Lower leg skin (tissue), 4 donors: ENCODE results near the gene ADGRD1. TPM values are rescaled to one million over a fixed set of nuclear protein-coding genes. Genes with fewer than 3 reads are reported as not detected.

Experiments
- DNase-seq, 2 donors: peaks; one replicate each; pipeline ENCODE4 v3.0.0-alpha.2; 2019; ENCODE audit warnings: low spot score in 2 of 2
- H3K4me3 ChIP-seq: fragments of 200-600 bp; sonication (generic); 2 replicates; pipeline ENCODE4 v1.5.1; 2017; ENCODE audit warnings: mild to moderate bottlenecking, low read depth; ENCODE audit not compliant: poor library complexity, severe bottlenecking
- POLR2A ChIP-seq, 2 donors: fragments of 450-650 bp; IDR thresholded peaks; one replicate each; pipeline ENCODE4 v1.6.1; 2016 to 2017; ENCODE audit warnings: antibody characterized with exemption in 2 of 2, mild to moderate bottlenecking in 1 of 2, moderate library complexity in 1 of 2
- WGBS, 2 donors: methylation state at CpG; one replicate each; pipeline ENCODE4 v1.1.5; 2018; 5-methylcytosine and 5-hydroxymethylcytosine counted together
- intact Hi-C: fragments of 100-400 bp; cut with DNase I; formaldehyde crosslinking; loops from one replicate; pipeline ENCODE4 v1.15.0; 2023; ENCODE audit warnings: low total_unique reads
- total RNA-seq, 4 donors: library from RNA; depleted of rRNA; stranded (reverse); fragments of >200 nt; gene quantifications; one replicate each; pipeline ENCODE4 v1.1.0, GENCODE V29; 2016
- TF ChIP-seq, protein P1 (sequence below), 3 donors: fragments of 450-650 bp; IDR thresholded peaks; one replicate each; pipeline ENCODE4 v1.5.1; 2016; ENCODE audit warnings: antibody characterized with exemption in 3 of 3, mild to moderate bottlenecking in 3 of 3, moderate library complexity in 2 of 3

ADGRD1 gene
- total RNA-seq, 4 donors from 2014 or later: 8.3 to 11.6 (median 8.9) TPM

DNA sequence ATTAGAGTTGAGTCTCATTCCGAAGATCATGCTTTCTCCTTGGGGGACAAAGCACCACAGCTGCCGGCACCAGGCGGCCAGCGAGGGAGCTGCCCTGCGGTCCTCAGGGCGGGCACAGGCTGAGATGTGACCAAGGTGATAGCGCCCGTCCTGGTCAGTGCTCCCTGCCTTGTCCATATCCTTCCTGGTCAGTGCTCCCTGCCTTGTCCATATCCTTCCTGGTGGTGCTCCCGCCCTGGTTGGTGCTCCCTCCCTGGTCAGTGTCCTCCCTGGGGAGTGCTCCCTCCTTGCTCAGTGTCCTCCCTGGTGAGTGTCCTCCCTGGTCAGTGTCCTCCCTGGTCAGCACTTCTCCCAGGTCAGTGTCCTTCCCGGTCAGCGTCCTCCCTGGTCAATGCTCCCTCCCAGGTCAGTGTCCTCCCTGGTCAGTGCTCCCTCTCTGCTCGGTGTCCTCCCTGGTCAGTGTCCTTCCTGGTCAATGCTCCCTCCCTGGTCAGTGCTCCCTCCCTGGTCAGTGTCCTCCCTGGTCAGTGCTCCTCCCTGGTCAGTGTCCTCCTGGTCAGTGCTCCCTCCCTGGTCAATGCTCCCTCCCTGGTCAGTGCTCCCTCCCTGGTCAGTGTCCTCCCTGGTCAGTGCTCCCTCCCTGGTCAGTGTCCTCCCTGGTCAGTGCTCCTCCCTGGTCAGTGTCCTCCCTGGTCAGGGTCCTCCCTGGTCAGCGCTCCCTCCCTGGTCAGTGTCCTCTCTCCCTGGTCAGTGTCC lies 92.2 kb downstream of the ADGRD1 start:
- no peak for DNase-seq
- no peak for TF ChIP-seq POLR2A (IDR thresholded peaks at IDR 0.05)
- TF ChIP-seq, protein P1, sequence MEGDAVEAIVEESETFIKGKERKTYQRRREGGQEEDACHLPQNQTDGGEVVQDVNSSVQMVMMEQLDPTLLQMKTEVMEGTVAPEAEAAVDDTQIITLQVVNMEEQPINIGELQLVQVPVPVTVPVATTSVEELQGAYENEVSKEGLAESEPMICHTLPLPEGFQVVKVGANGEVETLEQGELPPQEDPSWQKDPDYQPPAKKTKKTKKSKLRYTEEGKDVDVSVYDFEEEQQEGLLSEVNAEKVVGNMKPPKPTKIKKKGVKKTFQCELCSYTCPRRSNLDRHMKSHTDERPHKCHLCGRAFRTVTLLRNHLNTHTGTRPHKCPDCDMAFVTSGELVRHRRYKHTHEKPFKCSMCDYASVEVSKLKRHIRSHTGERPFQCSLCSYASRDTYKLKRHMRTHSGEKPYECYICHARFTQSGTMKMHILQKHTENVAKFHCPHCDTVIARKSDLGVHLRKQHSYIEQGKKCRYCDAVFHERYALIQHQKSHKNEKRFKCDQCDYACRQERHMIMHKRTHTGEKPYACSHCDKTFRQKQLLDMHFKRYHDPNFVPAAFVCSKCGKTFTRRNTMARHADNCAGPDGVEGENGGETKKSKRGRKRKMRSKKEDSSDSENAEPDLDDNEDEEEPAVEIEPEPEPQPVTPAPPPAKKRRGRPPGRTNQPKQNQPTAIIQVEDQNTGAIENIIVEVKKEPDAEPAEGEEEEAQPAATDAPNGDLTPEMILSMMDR (IDR thresholded peaks at IDR 0.05): no peak
- no peak overlapping the region for H3K4me3 ChIP-seq
- intact Hi-C loops: no loop called here
- 91 to 95% methylated on average over 13 of the region's 13 CpGs for WGBS, 2 donors

DNA sequence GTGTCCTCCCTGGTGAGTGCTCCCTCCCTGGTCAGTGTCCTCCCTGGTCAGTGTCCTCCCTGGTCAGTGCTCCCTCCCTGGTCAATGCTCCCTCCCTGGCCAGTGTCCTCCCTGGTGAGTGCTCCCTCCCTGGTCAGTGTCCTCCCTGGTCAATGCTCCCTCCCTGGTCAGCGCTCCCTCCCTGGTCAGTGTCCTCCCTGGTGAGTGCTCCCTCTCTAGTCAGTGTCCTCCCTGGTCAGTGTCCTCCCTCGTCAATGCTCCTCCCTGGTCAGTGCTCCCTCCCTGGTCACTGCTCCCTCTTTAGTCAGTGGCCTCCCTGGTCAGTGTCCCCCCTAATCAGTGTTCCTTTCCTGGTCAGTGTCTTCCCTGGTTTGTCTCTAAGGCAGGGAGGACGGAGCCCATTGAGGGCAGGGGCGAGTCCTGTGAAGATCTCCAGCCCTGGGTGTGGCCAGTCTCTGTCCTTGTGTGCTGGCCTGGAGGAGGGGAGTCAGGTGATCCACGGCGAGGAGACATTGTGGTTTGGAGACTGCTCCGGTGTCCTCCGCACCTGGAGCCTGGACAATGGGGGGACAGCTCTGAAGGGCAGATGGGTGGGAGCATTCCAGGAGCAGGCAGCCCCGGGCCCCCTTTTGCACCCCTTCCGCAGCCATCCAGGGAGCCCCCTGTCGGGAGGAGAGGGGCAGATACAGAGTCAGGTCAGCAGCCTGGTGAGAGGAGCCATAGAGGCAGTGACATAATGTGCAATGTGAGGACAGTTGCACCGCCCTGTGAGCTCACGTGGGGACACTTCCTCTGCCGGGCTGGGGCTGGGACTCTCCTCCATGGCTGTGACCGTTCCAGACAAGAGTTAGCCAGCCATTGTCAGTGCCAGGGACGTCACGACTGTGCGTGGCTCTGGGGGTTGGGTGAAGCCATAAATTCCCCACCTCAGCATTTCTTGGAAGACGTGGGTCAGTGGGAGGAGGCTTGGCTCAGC lies 93.4 kb downstream of the ADGRD1 start:
- WGBS, 2 donors: 50 to 53% methylated on average over 15 to 18 of the region's 19 CpGs
- TF ChIP-seq POLR2A (IDR thresholded peaks at IDR 0.05): no peak
- TF ChIP-seq, protein P1 (IDR thresholded peaks at IDR 0.05): no peak
- DNase-seq: peak; percentile 44 to 89

DNA sequence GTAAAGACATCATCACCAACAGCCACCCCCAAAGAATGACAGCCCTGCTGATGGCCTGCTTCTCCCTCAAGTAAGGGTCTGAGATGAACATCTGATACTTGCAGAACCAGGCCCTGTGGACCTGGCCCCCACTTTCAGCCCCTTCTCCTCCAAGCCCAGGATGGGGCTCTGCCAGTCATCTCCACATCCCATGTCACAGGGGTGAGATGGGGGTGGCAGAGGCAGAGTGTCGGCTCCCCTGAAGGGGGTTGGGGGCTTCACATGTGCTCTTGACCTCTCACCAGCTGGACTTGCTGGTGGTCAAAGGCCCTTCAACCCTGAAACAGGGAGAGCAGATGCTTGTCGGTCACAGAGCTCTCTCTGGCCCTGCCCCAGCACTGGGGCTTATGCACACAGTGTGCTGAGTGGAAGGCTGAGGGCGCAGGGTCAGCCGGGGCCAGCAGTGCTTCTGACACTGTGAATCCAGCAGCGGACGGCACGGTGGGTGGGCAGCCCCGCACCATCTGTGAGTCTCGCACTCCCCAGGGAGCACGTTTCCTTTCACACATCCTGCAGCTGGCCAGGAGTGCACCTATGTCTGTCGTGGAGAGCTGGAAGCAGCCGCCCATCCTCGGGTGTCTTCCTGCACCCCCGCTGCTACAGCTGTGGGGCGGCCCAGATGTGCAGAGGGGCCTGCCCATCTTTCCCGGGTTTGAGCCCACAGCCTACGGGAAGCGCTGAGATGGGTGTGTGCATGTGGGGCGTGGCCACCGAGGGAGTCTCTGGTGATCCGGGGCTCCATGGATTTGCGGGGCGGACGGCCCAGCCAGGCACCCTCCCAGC lies 94.3 kb downstream of the ADGRD1 start:
- no peak overlapping the region for H3K4me3 ChIP-seq
- no peak for TF ChIP-seq POLR2A (IDR thresholded peaks at IDR 0.05)
- TF ChIP-seq, protein P1 (IDR thresholded peaks at IDR 0.05): no peak
- intact Hi-C loops: no loop called here
- peak in 1 of 2 donors; percentile 91 for DNase-seq
- 18 to 21% methylated on average over 13 to 16 of the region's 24 CpGs for WGBS, 2 donors

More for the DNA sequence above, 93.4 kb downstream of the ADGRD1 start:
- intact Hi-C loops: no loop called here
- H3K4me3 ChIP-seq: no peak overlapping the region

DNA sequence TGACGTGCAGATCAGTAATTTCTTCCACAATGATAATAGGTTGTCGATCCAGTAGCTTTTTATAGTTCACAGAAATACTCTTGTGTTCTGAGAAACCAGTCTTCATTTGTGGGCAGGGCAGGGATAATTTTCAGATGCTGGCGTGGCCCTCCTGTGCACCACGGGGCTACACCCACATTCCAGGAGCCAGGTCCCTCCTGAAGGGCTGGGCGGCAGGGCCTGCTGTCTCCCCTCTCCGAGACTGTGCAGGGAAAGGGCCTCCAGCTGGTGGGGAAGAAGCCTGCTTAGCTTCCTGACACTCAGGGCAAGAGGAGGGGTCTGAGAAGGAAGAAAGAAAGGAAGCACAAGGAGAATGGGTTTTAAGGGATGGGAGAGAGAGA lies 94.9 kb downstream of the ADGRD1 start:
- DNase-seq: no peak
- TF ChIP-seq POLR2A (IDR thresholded peaks at IDR 0.05): no peak
- TF ChIP-seq, protein P1 (IDR thresholded peaks at IDR 0.05): no peak
- intact Hi-C loops: no loop called here
- no peak overlapping the region for H3K4me3 ChIP-seq
- WGBS, 2 donors: 29 to 38% methylated on average over 6 of the region's 6 CpGs

DNA sequence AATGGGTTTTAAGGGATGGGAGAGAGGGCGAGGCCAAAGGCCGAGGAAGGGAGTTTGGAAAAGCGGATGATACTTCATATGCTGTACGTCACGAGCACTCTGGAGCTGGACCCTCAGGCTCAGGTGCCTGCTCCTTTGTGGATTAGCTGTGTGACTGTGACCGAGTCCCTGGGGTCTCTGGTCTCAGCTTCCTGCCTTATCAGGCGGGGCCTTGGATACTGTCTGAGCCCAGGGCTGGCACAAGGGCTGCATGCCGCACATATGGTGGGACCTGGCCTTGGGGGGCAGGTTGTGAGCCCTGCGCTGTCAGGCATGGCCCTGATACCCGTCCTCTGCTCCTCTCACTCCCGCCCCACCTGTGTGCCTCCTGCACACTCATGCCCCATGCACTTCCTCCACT lies 95.3 kb downstream of the ADGRD1 start:
- intact Hi-C loops: no loop called here
- no peak overlapping the region for H3K4me3 ChIP-seq
- 88 to 90% methylated on average over 11 of the region's 11 CpGs for WGBS, 2 donors
- DNase-seq: no peak
- TF ChIP-seq, protein P1 (IDR thresholded peaks at IDR 0.05): no peak
- no peak for TF ChIP-seq POLR2A (IDR thresholded peaks at IDR 0.05)
